Thoracic aorta (tissue), 2 donors: ENCODE results near the gene POP5. TPM values are rescaled to one million over a fixed set of nuclear protein-coding genes. Genes with fewer than 3 reads are reported as not detected.

Source experiments
- ATAC-seq: fragments of 150-250 bp; one replicate; pipeline ENCODE4 v1.8.0; 2017; ENCODE audit warnings: low read depth; ENCODE audit not compliant: insufficient number of reproducible peaks, low FRiP score
- DNase-seq: peaks from one replicate; pipeline ENCODE4 v3.0.0-alpha.2; 2020; ENCODE audit warnings: low spot score
- H3K27ac ChIP-seq, 2 donors: fragments of 200-600 bp; sonication (generic); 1 replicate in 1 of 2; 2 replicates in 1 of 2; pipeline ENCODE4 v1.5.1; 2016; ENCODE audit warnings: mild to moderate bottlenecking in 2 of 2, moderate library complexity in 2 of 2
- H3K27me3 ChIP-seq: fragments of 200-600 bp; sonication (generic); replicated peaks from 2 replicates; pipeline ENCODE4 v1.6.0; 2016; ENCODE audit warnings: mild to moderate bottlenecking; ENCODE audit not compliant: insufficient read depth
- H3K36me3 ChIP-seq: fragments of 200-600 bp; sonication (generic); one replicate; pipeline ENCODE4 v1.5.1; 2016
- H3K4me1 ChIP-seq, 2 donors: fragments of 200-600 bp; sonication (generic); 1 replicate in 1 of 2; 2 replicates in 1 of 2; pipeline versions ENCODE4 v1.5.1 to v1.6.0; 2016; ENCODE audit warnings: low read depth in 2 of 2, mild to moderate bottlenecking in 1 of 2; ENCODE audit not compliant: control insufficient read depth in 1 of 2
- H3K4me3 ChIP-seq: fragments of 200-600 bp; sonication (generic); 2 replicates; pipeline ENCODE4 v1.5.1; 2016; ENCODE audit warnings: mild to moderate bottlenecking
- H3K9me3 ChIP-seq: fragments of 200-600 bp; sonication (generic); 2 replicates; pipeline ENCODE4 v1.5.1; 2016
- total RNA-seq, 2 donors: library from RNA; depleted of rRNA; stranded (reverse); fragments of >200 nt; gene quantifications; one replicate each; pipeline versions ENCODE4 v1.1.0 to v1.2.3, GENCODE V29; 2016
- TF ChIP-seq, protein P1 (sequence below): fragments of 200-600 bp; sonication (generic); IDR thresholded peaks from one replicate; pipeline ENCODE4 v1.5.1; 2019; ENCODE audit warnings: antibody characterized with exemption

The POP5 gene
- total RNA-seq, 2 donors from 2014 or later = 22.3 to 42.4 TPM

- no peaks in the 10 kb centered on the region for H3K4me1 ChIP-seq
- H3K27me3 ChIP-seq = no peaks in the 10 kb centered on the region
- TF ChIP-seq, protein P1, sequence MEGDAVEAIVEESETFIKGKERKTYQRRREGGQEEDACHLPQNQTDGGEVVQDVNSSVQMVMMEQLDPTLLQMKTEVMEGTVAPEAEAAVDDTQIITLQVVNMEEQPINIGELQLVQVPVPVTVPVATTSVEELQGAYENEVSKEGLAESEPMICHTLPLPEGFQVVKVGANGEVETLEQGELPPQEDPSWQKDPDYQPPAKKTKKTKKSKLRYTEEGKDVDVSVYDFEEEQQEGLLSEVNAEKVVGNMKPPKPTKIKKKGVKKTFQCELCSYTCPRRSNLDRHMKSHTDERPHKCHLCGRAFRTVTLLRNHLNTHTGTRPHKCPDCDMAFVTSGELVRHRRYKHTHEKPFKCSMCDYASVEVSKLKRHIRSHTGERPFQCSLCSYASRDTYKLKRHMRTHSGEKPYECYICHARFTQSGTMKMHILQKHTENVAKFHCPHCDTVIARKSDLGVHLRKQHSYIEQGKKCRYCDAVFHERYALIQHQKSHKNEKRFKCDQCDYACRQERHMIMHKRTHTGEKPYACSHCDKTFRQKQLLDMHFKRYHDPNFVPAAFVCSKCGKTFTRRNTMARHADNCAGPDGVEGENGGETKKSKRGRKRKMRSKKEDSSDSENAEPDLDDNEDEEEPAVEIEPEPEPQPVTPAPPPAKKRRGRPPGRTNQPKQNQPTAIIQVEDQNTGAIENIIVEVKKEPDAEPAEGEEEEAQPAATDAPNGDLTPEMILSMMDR = no peak
- H3K27ac ChIP-seq = no peak overlapping the region
- no peak for DNase-seq
- no peak overlapping the region for H3K4me3 ChIP-seq
- H3K9me3 ChIP-seq = no peaks in the 10 kb centered on the region
- peaks cover 83% of the 10 kb centered on the region for H3K36me3 ChIP-seq
- no peak for ATAC-seq
Observed at GRCh38 chr12:120562906-120563305, 18.3 kb downstream of the POP5 start.

GRCh38 chr12:120557589-120557988 is 23.6 kb downstream of the POP5 start:
- TF ChIP-seq, protein P1 = no peak

DNA sequence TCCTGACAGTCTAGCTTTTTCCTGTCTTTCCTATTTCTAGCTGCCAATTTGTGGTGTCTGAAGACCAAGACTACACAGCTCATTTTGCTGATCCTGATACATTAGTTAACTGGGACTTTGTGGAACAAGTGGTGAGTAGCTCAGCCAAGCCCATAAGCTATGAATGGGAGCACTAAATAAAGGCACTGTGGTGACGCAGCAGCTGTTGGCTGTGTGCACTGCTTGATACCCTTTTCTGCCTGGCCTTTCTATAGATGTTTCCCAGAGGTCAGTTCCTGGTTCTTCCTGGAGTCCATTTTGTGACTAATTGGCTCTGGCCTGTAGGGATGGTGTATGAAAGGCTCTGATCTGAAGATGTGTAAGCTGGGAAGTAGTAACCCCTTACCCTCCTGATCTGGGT is 26.5 kb downstream of the POP5 start:
- H3K36me3 ChIP-seq = peaks cover 41% of the 10 kb centered on the region
- no peaks in the 10 kb centered on the region for H3K9me3 ChIP-seq
- DNase-seq (no peak), ATAC-seq (no peak)
- peaks cover 4 to 17% of the 10 kb centered on the region in 2 donors for H3K4me1 ChIP-seq
- H3K27me3 ChIP-seq = no peaks in the 10 kb centered on the region
- no peak overlapping the region for H3K4me3 ChIP-seq
- H3K27ac ChIP-seq = peak overlapping the region; percentile 20 to 22
- TF ChIP-seq, protein P1 = no peak

More at GRCh38 chr12:120557589-120557988, 23.6 kb downstream of the POP5 start:
- ATAC-seq (no peak), DNase-seq (no peak)
- no peaks in the 10 kb centered on the region for H3K27me3 ChIP-seq
- no peaks in the 10 kb centered on the region for H3K9me3 ChIP-seq
- H3K4me1 ChIP-seq = peaks cover 0 to 11% of the 10 kb centered on the region in 2 donors
- no peak overlapping the region for H3K4me3 ChIP-seq
- H3K36me3 ChIP-seq = peaks cover 62% of the 10 kb centered on the region
- no peak overlapping the region for H3K27ac ChIP-seq

GRCh38 chr12:120546050-120546386 is 35.2 kb downstream of the POP5 start:
- no peak overlapping the region for H3K27ac ChIP-seq
- no peaks in the 10 kb centered on the region for H3K9me3 ChIP-seq
- TF ChIP-seq, protein P1 = no peak
- ATAC-seq (no peak), DNase-seq (no peak)
- H3K4me3 ChIP-seq = no peak overlapping the region
- H3K36me3 ChIP-seq = peaks cover 34% of the 10 kb centered on the region
- H3K4me1 ChIP-seq = peaks cover 10 to 36% of the 10 kb centered on the region in 2 donors
- H3K27me3 ChIP-seq = no peaks in the 10 kb centered on the region

DNA sequence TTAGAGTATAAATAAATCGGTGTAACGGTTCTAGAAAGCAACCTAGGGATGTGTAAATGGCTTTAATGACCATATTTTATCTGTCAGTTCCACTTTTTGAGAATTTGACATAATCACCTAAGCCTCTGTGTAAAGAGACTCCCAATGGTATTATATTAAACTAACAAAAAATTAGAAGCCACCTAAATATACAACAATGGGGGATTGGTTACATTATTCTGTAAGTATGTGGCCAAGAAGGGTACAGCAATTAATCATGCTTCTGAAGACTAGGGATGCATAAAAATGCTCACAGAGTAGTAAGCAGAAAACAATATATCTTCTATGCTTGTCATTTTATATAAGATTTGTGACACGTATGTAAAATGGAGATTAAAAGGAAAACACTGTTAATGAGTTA is 36.5 kb downstream of the POP5 start:
- H3K4me3 ChIP-seq = no peak overlapping the region
- H3K27me3 ChIP-seq = no peaks in the 10 kb centered on the region
- H3K9me3 ChIP-seq = no peaks in the 10 kb centered on the region
- peaks cover 34% of the 10 kb centered on the region for H3K36me3 ChIP-seq
- H3K27ac ChIP-seq = no peak overlapping the region
- no peak for ATAC-seq
- H3K4me1 ChIP-seq = peaks cover 16 to 49% of the 10 kb centered on the region in 2 donors
- TF ChIP-seq, protein P1 = no peak
- DNase-seq = no peak
